ES-I3 (cell line): ENCODE measurements around the gene TOR1A.

Source experiments
- H3K36me3 ChIP-seq: 2 replicates; pipeline ENCODE4 v1.6.1; 2013; ENCODE audit warnings: mild to moderate bottlenecking, low read length, control low read depth, moderate library complexity; ENCODE audit not compliant: insufficient read depth
- H3K4me1 ChIP-seq: 2 replicates; pipeline ENCODE4 v1.6.1; 2013; ENCODE audit warnings: mild to moderate bottlenecking, control low read depth, low read length; ENCODE audit not compliant: insufficient read depth
- H3K9ac ChIP-seq: 2 replicates; pipeline ENCODE4 v1.6.1; 2013; ENCODE audit warnings: low read depth, mild to moderate bottlenecking, low read length, moderate library complexity
- H3K9me3 ChIP-seq: 2 replicates; pipeline ENCODE4 v1.6.1; 2013; ENCODE audit warnings: mild to moderate bottlenecking, low read length, moderate library complexity; ENCODE audit not compliant: control insufficient read depth, insufficient read depth

The TOR1A gene

DNA sequence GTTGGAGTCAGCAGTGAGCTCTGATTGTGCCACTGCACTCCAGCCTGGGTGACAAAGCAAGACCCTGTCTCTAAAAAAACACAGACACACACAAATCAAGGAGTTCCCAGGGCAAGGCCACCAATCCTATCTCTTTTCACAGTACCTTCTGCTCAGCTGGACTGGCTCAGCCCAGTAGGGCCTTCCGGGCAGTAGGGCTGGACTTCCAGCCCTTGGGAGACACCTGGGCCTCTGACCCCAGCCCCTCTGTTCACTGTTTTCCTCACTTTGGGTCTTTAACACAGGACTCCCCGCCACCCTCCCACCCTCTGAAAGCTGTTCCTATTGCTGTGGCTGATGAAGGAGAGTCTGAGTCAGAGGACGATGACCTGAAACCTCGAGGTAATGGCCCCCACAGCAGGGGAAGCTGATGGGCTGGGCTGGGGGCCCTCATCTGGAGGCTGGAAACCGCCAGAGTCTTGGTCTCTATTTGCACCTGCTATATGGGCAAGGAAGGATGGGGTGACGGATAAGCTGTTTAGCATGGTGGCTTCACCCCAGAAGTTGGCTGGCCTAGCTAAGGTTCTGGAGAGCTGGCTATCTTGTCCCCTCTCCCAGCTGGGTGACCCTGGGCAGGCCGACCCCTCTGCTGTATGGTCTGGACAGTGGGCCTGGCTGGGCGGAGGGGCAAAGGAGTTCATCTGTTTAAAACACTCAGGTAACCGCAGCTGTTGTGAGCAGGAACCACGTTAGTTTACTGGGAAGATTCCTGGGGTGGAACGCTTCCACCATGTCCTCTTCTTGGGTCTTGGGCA lies 36.9 kb upstream of the TOR1A start:
- Histone ChIP-seq H3K9ac (no peak overlapping the region), H3K4me1 (no peaks in the 10 kb centered on the region), H3K9me3 (no peaks in the 10 kb centered on the region), H3K36me3 (no peaks in the 10 kb centered on the region)

DNA sequence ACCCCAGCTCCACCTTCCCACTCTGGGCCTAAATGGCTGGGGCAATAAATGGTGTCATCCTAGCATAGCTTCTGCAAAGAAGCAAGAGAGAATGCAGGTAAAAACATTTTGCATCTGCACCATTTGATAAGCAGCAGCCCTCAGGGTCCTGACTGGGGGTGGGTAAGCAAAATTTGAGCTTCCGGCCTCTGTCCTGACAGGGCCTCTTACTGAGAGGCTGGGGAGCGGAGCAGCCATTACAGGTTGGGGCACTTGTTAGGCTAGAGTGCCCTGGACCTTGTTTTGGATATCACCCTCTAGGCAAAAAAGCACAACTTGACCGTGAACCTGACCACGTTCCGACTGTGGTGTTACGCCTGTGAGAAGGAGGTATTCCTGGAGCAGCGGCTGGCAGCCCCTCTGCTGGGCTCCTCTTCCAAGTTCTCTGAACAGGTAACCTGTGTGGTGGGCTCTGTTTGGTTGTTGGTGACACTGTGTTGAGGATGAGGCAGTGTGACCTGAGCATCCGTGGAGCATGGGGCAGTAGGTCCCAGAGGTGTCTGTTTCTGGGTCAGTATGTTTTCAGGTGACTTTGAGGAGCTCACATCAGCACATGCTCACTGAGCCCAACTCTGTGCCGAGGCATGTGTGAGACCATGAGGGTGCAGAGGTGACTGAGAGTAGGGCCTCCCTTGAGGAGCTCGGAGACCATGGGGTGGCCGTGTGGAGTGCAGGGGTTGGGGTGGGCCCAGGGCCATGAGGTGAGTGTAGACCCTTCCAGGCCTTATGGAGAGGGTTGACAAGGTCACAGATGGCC lies 34.4 kb upstream of the TOR1A start:
- Histone ChIP-seq H3K36me3 (no peaks in the 10 kb centered on the region), H3K4me1 (no peaks in the 10 kb centered on the region), H3K9me3 (no peaks in the 10 kb centered on the region), H3K9ac (no peak overlapping the region)

DNA sequence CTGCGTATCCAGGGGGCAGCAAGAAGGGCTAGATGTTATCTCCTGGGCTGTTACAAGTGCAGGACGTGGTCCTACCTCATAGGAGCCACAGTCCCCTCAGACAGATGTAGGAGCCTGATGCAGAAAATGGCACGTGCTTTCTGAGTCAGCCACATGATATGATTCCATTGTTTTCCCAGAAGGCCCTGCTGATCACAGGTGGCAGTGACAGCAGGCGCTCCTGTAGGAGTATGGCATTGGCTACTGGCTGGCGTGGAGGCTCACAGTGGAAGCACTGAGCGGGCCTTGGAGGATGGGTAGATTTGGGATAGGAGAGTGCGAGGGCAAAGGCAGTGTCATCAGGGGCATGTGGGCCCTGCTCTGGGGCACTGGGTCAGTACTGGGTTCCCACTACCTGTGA lies 33.3 kb upstream of the TOR1A start:
- Histone ChIP-seq H3K9me3 (no peaks in the 10 kb centered on the region), H3K9ac (no peak overlapping the region), H3K36me3 (no peaks in the 10 kb centered on the region), H3K4me1 (no peaks in the 10 kb centered on the region)

DNA sequence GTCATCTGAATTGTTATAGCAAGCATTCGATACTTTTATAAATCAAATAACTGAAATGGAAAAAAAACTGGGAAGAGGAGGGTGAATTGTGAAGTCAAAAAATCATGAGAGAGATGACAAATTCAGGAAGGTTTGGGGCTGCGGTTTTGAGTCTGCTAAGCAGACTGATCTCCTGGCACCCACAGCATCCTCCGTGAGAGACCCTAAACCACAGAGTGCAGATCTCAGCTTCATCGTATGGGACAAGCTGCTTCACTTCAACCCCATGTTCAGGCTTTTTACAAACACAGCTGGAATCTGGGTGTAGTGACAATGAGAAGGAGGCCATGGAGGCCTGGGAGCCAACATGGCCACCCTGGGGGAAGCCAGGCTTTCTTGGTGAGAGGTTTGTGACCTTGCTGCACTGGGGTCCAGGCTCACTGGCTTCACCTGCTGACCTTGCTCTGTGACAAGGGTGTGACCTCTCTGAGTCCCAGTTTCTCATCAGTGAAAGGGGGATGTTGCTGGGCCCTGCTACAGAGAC lies 30.7 kb upstream of the TOR1A start:
- H3K36me3 ChIP-seq = no peaks in the 10 kb centered on the region

DNA sequence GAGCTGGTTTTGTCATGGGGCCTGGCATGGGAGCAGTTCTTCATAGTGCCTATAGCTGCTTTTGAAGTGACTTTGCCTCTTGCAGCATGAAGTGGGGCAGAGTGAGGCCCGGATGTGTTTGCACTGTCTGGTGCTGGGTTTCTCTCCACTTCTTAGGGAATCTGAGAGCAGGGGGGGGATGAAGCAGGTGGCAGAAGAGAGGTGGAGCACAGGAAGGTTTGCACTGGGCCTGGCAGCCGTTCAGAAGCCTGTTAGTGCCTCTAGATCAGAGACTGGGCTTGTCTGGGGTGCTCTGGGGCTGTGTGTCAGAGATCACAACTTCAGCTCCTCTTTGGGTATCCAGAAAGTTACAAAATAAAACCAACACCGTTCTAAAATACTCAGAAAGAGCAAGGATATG lies 29.7 kb upstream of the TOR1A start:
- H3K9ac ChIP-seq = no peak overlapping the region
- H3K9me3 ChIP-seq = no peaks in the 10 kb centered on the region
- H3K36me3 ChIP-seq = no peaks in the 10 kb centered on the region
- H3K4me1 ChIP-seq = no peaks in the 10 kb centered on the region

More for the DNA sequence above, 30.7 kb upstream of the TOR1A start:
- Histone ChIP-seq H3K4me1 (no peaks in the 10 kb centered on the region), H3K9ac (no peak overlapping the region), H3K9me3 (no peaks in the 10 kb centered on the region)

DNA sequence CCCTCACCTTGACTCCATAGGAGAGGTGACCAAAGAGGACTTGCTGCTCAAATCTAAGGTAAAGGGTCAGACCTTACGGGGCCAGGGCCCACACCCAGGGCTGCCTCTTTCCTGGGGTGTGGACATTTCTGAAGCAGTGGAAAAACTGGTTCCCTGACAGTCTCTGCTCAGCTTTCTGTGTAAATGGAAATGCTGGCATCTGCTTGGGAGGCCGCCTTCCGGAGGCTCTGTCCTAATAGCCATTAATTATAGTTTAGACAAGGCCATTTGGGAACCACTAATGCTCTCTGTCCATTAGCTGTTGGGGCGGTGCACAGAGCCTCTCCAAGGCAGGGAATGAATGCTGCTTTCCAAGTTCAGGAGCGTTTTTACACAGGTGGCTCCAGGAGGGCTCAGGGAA lies 28.6 kb upstream of the TOR1A start:
- H3K9ac ChIP-seq = no peak overlapping the region
- H3K36me3 ChIP-seq = no peaks in the 10 kb centered on the region
- no peaks in the 10 kb centered on the region for H3K9me3 ChIP-seq
- no peaks in the 10 kb centered on the region for H3K4me1 ChIP-seq

DNA sequence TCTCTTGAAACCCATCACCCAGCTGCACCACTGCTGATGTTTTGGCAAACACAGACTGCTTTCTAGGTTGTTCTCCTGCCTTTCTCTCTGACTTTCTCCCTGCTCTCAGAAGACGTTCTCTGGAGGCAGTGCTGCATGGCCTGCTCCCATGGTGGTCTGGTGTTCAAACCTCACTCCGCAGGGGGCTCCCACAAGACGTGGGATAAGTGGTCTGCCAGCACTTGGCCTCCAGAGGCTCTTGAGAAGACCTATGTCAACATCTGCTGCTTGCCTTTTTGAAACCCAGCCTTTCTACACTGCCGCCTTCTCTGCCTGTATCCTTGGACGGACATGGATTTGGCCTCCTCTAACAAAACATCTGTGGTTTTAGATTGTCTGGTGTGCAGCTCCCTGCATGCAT lies 27.9 kb upstream of the TOR1A start:
- Histone ChIP-seq H3K4me1 (no peaks in the 10 kb centered on the region), H3K36me3 (no peaks in the 10 kb centered on the region), H3K9ac (no peak overlapping the region), H3K9me3 (no peaks in the 10 kb centered on the region)

DNA sequence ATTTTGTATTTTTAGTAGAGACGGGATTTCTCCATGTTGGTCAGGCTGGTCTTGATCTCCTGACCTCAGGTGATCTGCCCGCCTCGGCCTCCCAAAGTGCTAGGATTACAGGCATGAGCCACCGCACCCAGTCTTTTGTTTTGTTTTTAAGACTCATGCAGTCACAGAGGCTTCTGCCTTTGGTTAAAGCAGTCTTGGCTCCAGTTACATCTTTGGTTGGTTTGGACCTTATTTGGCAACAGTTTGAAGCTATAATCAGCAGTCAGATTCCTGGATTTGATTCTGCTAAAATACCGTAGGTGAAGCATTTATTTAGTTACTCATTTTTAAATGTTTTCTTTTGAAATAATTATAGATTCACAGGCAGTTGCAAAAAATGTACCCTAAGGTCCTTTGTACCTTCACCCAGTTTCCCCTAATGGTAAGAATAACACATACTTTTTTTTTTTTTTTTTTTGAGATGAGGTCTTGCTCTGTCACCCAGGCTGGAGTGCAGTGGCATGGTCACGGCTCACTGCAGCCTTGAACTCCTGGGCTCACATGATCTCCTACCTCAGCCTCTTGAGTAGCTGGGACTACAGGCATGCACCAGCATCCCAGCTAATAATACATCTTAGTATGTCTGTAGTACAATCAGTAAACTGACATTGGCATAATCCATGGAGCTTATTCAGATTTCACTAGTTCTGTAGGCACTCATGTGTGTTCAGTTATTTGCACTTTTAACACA lies 27.1 kb upstream of the TOR1A start:
- Histone ChIP-seq H3K9ac (no peak overlapping the region), H3K9me3 (no peaks in the 10 kb centered on the region), H3K4me1 (no peaks in the 10 kb centered on the region), H3K36me3 (no peaks in the 10 kb centered on the region)

DNA sequence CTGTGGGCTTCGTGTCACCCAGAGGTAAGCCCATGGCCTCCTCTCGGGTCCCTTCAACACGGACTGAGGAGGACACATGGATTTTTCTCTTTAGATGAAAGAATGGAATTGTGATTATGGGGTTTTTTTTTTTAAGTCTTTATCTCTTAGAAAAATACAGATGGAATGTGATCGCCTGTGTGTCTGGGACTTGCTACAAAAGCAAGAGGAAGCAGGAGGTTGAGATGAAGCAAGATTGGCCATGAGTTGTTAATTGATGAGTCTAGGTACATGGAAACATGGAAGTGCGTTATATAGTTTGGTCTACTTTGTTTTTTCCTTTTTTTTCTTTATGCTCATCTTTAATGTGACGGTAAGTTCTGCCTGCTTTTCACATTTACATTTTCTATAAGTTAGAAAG lies 26.0 kb upstream of the TOR1A start:
- no peaks in the 10 kb centered on the region for H3K4me1 ChIP-seq
- no peaks in the 10 kb centered on the region for H3K36me3 ChIP-seq
- H3K9ac ChIP-seq = no peak overlapping the region
- H3K9me3 ChIP-seq = no peaks in the 10 kb centered on the region

DNA sequence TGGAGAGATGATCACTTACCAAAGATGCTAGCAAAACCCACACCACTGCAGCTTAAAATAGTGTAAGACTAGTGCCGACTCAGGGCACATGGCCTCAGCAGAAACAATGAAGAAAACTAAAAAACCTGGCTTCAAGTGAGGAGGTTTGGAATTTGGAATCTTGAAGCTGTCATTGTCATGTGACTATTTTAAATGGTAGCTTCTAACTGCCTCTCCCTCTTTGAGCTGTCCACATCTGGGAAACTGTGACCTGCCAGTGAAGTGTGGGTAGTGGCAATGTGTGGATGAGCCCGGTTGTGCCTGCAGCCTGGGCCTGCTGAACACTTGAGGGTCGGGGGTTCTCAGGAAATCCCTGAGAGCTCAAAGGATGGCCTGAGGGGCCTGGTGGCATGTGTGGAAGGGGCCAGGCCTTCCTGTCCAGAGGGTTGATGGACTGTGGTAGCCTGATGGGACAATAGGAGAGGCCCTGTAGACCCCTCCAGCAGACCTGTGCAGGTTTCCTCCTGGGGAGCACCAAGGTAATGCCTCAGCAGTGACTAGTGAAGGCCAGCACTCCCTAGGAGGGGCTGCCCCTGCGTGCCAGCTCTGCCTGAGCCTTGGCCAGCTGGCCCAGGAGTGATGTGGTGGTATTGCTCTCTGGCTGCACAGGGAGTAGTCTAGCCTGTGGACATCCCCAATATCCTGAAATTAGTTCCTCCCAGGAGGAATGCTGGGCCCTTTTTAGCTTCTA lies 24.9 kb upstream of the TOR1A start:
- no peaks in the 10 kb centered on the region for H3K9me3 ChIP-seq
- H3K9ac ChIP-seq = no peak overlapping the region
- no peaks in the 10 kb centered on the region for H3K4me1 ChIP-seq
- no peaks in the 10 kb centered on the region for H3K36me3 ChIP-seq

DNA sequence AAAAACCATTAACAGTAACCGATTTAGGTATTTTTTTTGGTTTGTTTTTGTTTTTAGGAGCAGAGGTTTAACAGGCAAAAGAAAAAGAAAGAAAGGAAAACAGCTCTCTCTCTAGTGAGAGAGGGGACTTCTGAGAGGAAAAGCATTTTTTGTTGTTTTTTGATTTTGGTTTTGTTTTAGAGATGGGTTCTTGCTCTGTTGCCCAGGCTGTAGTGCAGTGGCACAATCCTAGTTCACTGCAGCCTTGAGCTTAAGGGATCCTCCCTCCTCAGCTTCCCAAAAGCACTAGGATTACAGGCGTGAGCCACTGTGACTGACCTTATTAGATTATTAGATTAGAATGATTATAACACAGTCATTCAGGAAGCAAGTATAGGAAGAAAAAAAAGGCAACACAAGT lies 21.4 kb upstream of the TOR1A start:
- H3K4me1 ChIP-seq = peaks cover 6% of the 10 kb centered on the region; the same call in 1 of the 2 replicates
- no peak overlapping the region for H3K9ac ChIP-seq
- H3K36me3 ChIP-seq = no peaks in the 10 kb centered on the region
- H3K9me3 ChIP-seq = no peaks in the 10 kb centered on the region

DNA sequence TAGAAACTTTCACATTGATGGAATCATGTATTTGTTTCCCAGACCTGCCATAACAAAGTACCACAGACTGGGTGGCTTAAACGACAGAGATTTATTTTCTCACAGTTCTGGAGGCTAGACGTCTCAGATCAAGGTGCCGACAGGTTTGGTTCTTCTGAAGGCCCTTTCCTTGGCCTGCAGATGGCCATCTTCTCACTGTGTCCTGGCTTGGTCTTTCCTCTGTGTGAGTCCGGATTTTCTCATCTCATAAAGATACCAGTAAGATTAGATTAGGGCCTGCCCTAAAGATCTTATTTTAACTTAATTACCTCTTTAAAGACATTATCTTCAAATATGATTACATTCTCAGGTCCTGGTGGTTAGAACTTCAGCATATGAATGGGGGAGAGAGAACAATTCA lies 17.1 kb upstream of the TOR1A start:
- Histone ChIP-seq H3K36me3 (no peaks in the 10 kb centered on the region), H3K9ac (no peak overlapping the region), H3K9me3 (no peaks in the 10 kb centered on the region), H3K4me1 (peaks cover 18% of the 10 kb centered on the region; the same call in 1 of the 2 replicates)

DNA sequence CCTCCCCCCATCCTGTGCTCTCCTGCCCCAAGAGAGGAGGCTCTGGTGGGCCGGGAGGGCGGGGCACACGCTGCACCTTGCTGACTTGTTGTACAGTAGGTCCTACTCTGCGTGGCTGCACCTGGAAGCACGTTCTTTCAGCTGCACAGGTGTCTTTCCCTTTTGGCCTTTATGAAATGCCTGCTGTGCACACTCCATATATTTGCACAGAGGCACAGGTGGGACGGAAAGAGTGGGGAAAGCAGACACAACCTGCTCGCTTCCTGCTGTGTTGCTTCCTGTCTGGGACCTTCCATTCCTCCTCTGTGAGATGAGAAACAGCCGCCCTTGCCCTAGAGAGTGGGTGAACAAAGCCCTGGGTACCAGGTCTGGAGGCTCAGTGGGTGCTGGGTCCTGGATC lies 16.1 kb upstream of the TOR1A start:
- no peaks in the 10 kb centered on the region for H3K9me3 ChIP-seq
- H3K4me1 ChIP-seq = peaks cover 18% of the 10 kb centered on the region; the same call in 1 of the 2 replicates
- no peaks in the 10 kb centered on the region for H3K36me3 ChIP-seq
- no peak overlapping the region for H3K9ac ChIP-seq
